Uterine smooth muscle cell (primary cell): Measurements from ENCODE around the gene NCOR1. TPM values are rescaled to one million over a fixed set of nuclear protein-coding genes. Genes with fewer than 3 reads are reported as not detected.

Experiments
- total RNA-seq: library from RNA; depleted of rRNA; stranded (reverse); fragments of >200 nt; gene quantifications from 2 replicates; pipeline ENCODE4 v1.2.3, GENCODE V29; 2014

The NCOR1 gene
- 88.5 and 105 TPM in 2 replicates for total RNA-seq

GRCh38 chr17:16215273-16215964 is at the start of gene NCOR1:
Gene NCOR1 (minus strand): TSS chr17:16215534. CDS start chr17:16194569, 20,965 bp downstream.

GRCh38 chr17:16217002-16217635 is 1.8 kb upstream of the NCOR1 start, which contains the start of gene PIGL:
Gene PIGL (plus strand): TSS chr17:16217210. CDS start chr17:16217227, 17 bp downstream.

GRCh38 chr17:15999141-15999973 is 216.0 kb downstream of the NCOR1 start, which contains the start of the genes TTC19 and ZSWIM7:
Gene TTC19 (plus strand): TSS chr17:15999824. CDS start chr17:15999849, 25 bp downstream.
Gene ZSWIM7 (minus strand): TSS chr17:15999704. CDS start chr17:15999594, 110 bp downstream.

Other genes starting within 250 kb of the NCOR1 start
- 11.2 and 17.5 TPM in 2 replicates for gene ZSWIM7, start 215.8 kb downstream of the NCOR1 start, total RNA-seq
- gene TTC19, start 215.7 kb downstream of the NCOR1 start, total RNA-seq = 33.9 and 40.0 TPM in 2 replicates
- gene PIGL, start 1.7 kb upstream of the NCOR1 start, total RNA-seq = 19.7 and 32.1 TPM in 2 replicates
- 13.6 and 35.5 TPM in 2 replicates for gene CENPV, start 137.9 kb upstream of the NCOR1 start, total RNA-seq
- gene UBB, start 165.6 kb upstream of the NCOR1 start, total RNA-seq = 1,660 and 1,773 TPM in 2 replicates
- gene TRPV2, start 200.0 kb upstream of the NCOR1 start, total RNA-seq = 28.9 and 62.5 TPM in 2 replicates